Right kidney (tissue), 1 donor: ENCODE measurements around the gene DDC.
"Not testable (repeated sequence)": the region's sequence is repeated elsewhere in the genome, so short reads cannot be mapped to it uniquely, and the experiment has no call there.

Experiments
- DNase-seq: peaks from one replicate; pipeline ENCODE4 v3.0.0-alpha.2; 2016

DDC gene

DNA sequence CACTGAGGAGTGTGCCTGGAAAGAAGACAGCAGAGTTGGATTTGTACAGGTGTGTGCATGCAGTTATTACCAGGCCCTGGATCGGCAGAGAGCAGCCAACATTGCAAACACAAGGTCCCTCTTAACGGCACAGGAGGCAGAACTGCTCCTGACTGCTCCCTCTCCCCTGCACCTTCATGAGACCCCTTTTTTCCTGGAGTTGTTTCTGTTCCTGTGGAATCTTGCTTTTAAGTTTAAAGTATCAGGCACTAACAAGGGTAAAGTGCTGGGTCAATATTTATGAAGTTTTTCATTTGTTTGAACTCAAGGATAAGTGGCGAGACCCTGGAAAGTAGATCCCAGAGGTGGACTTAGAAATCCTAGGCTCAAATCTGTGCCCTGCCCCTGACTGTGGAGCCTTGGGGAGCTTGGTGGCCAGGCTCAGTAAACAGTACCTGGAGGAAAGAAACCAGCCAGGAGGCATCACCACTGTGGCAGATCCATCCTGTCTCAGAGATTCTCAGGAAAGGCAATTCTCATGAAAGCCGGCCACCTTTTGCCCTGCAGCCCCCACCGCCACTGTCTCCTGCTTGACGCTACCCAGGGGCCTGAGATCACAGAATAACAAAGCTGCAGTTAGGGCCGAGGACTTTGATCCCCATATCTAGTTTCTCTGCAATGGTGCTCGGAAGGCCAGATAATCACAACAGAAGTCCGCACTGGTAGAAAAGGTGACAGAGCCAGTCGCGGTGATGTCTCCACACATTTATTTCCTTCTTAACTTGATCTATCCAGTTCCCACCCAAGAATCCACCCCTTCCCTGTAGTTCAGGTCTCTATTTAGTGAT, 36.7 kb downstream of the DDC start:
- no peak for DNase-seq

DNA sequence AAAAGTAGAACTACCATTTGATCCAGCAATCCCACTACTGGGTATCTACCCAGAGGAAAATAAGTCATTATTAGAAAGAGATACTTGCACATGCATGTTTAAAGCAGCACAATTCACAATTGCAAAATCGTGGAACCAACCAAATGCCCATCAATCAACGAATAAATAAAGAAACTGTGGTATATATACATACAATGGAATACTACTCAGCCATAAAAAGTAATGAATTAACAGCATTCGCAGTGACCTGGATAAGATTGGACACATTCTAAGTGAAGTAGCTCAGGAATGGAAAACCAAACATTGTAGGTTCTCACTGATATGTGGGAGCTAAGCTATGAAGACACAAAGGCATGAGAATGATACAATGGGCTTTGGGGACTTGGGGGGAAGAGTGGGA, 45.9 kb downstream of the DDC start:
- not testable (repeated sequence) for DNase-seq

DNA sequence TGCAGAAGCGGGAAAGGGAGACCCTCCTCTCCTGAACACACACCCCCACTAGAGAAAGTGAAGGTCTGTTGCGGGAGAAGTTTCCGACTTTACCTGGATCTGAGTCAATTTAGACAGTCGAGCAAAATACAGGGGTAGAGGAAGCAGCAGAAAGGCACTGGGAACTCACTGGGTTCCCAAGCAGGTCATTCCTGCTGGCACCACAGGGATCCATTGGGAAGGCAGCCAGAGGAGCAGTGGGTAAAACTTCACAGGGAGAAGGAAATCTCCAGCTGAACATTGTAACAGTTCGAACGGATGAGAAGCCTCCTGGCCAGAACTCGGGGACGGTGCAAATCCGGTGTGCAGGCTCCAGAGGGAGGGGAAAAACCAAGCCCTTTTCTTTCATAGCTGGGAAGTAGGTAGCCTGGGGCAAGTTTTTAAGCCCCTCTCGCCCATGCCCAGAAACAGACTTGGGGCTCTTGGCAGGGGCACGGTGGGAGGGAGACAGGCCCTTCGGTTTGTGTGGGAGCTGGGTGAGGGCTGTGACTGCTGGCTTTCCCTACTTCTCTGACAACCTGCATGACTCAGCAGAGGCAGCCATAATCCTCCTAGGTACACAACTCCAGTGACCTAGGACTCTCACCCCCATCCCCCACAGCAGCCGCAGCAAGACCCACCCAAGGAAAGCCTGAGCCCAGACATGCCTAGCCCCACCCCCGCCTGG, 51.9 kb downstream of the DDC start:
- no peak for DNase-seq

DNA sequence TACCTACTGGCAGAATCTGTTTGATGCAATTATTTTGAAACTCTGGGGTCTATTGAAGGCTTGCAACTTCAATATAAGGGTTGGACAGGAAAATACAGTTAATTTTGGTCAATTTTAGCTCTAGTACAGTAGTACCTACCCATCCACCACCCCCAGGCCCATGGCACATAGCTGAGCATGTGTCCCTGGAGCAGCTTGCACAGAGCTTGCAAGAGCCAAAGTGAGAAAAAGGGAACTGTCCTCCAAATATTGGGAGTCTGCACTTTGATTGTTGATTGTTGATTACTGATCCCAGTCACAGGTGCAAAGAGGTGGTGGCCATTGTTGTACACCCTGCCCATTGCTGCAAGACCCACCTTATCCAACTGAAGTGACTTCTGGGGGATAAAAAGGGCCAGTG, 52.8 kb downstream of the DDC start:
- no peak for DNase-seq

DNA sequence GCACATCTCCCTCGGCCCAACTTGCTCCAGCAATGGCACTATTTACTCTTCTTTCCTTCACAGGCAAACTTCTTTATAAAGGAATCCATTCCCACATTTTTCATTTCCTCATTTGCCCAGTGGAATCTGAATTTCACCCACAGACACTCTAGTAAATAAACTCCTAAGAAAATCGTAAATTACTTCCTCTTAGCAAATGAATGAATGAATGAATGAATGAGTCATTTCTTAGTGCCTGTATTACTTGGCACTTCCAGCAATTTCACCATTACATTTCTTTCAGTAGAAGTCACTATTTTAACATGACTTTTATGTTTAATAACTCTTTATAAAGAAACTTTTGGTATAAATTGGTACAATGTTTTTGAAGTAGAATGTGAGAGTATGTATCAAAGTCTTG, 55.7 kb downstream of the DDC start:
- DNase-seq = no peak

- DNase-seq = no peak
These were observed 56.7 kb downstream of the DDC start for GRCh38 chr7:50508471-50508943.

DNA sequence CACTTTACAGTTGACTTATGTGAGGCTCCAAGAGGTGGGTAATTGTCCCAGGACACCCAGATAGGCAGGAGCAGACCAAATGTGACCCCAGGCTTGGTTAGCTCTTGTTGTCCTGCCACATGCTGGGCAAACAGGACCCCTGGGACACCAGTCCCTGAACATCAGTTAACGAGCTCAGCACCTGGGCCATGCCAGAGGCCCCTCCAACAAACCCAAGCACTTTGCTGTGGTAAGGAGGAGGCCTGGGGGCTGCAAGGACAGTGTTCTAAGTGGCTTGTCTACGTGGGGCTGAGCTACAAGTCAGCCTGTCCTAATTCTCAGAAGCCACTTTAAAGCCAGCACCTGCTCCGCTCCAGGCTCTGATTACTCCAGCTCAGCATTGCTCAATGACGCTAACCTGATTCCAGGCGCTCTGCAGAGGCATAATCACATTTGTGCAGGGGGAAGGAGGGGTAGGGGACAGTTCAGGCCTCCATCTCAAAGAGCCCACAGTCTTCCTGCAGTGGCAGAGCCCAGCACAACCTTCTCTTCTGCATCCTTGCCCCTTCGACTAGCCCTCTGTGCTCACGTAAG, 57.2 kb downstream of the DDC start:
- DNase-seq = no peak

DNA sequence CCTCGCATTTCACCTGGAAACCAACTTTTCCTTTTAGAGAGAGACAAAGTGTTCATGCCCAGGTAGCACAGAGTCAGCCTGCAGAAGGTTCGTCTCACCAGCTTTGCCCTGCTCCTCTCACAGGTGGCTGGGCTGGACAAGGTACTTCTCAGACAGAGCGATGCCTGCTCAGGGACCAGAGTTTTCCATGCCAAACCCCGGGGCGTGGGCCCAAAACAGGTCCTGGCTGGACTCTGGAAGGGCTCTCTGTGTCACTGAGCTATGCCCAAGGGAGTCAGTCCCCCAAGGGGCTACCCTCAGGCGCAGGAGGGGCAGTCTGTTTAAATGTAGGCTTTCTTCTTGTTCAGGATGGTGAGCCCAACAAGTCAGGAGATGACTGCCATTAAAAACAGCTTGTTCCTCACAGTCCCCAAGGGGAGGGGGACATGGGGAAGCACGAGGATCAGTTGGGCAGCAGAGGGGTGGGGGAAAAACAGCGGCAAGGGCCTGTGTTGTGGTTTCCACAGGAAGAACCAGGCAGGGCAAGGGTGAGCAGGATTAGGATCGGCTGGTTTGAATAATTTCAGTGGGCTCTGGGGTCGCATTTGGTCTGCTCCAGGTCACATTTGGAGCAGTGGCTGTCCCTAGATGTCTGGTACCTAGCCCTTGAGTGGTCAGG, 59.5 kb downstream of the DDC start:
- DNase-seq = no peak

GRCh38 chr7:50504646-50505546, 60.3 kb downstream of the DDC start:
- no peak for DNase-seq

GRCh38 chr7:50502947-50503346, 62.3 kb downstream of the DDC start:
- no peak for DNase-seq

- DNase-seq = peak; percentile 22
These were observed 63.1 kb downstream of the DDC start for GRCh38 chr7:50502001-50502684.

DNA sequence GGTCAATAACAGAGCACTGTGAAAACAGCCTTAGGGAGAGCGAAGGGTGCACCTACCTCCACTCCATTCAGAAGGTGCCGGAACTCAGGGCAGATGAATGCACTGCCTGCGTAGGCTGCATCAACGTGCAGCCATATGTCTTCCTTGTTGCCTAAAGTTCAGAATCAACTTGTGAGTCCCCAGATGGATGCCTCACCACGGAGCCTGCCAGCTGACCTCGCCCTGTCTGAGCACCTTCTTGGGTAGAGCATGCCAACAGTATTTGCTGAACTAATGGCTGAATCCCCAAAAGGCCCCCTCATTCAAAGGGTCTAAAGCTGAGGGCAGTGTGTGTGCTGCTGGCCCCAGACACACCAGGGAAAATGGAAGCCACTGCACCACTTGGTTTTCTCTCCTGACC, 66.1 kb downstream of the DDC start:
- no peak for DNase-seq

GRCh38 chr7:50497968-50498367, 67.2 kb downstream of the DDC start:
- no peak for DNase-seq

GRCh38 chr7:50497068-50497642, 68.0 kb downstream of the DDC start:
- no peak for DNase-seq

DNA sequence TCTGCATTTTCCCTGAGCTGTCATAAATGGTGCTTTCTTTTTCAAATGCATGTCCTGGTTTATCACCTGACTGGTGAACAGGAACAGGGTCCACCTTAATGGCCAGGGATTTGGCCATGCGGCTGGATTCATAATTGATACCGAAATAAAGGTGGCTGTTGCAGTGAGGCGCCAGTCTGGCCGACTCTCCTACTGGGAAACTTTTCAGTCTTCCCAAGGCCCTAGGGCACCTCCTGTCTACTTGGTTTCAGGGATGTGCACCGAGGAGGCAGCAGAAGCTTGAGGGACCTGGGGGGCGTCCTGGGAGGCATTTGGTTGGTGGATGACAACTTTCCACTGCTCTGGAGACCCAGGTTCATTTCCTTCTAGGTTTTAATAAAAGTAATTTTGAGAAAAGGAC, 68.6 kb downstream of the DDC start:
- DNase-seq = no peak

GRCh38 chr7:50495746-50496145, 69.5 kb downstream of the DDC start:
- no peak for DNase-seq

GRCh38 chr7:50492770-50493519, 72.3 kb downstream of the DDC start:
- no peak for DNase-seq

DNA sequence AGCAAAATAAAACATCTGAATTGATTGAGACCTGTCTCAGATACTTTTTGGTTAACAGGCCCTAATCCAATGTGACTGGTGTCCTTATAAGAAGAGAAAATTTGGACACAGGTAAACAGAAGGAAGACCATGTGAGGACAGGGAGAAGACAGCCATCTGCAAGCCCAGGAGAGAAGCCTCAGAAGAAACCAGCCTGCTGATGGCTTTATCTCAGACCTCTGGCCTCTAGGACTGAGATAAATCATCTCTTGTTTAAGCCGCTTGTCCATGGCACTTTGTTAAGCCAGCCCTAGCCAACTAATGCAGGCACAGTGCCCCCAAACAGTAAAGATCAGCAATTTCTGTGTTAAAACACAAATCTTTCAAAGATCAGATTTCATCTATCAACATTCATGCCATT, 73.3 kb downstream of the DDC start:
- no peak for DNase-seq

- no peak for DNase-seq
These were observed 74.0 kb downstream of the DDC start for GRCh38 chr7:50491209-50491608.

- no peak for DNase-seq
These were observed 76.8 kb downstream of the DDC start for GRCh38 chr7:50488379-50488778.
